Stimulated activated CD4-positive, alpha-beta T cell treated with anti-CD3 and anti-CD28 coated beads, Interleukin-12 subunit alpha, Interleukin-12 subunit beta, amount 100 ng/mL, for 48 hours (primary cell): ENCODE data around the gene BLVRA.

ENCODE experiments used
- DNase-seq, 3 donors: peaks; one replicate each; pipeline ENCODE4 v3.0.0-alpha.2; 2020; ENCODE audit warnings: low read depth in 2 of 3, low spot score in 1 of 3

The BLVRA gene

GRCh38 chr7:43749383-43749940 lies 9.0 kb upstream of the BLVRA start:
- no peak for DNase-seq

GRCh38 chr7:43750016-43750887 lies 8.2 kb upstream of the BLVRA start:
- no peak for DNase-seq

DNA sequence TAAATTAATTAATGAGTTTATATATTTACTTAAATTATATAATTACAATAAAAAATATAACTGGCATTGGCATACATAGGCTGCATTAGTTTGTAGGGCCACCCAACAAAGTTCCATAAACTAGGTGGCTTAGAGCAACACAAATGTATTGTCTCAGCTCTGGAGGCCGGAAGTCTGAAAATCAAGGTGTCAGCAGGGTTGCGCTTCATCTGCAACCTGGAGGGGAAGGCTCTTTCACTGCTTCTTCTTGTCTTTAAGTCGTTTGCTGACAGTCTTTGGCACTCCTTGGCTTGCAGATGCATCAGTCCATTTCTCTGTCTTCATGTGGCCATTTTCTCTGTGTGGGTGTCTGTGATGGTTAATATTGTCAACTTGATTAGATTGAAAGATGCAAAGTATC lies 6.1 kb upstream of the BLVRA start:
- no peak for DNase-seq

DNA sequence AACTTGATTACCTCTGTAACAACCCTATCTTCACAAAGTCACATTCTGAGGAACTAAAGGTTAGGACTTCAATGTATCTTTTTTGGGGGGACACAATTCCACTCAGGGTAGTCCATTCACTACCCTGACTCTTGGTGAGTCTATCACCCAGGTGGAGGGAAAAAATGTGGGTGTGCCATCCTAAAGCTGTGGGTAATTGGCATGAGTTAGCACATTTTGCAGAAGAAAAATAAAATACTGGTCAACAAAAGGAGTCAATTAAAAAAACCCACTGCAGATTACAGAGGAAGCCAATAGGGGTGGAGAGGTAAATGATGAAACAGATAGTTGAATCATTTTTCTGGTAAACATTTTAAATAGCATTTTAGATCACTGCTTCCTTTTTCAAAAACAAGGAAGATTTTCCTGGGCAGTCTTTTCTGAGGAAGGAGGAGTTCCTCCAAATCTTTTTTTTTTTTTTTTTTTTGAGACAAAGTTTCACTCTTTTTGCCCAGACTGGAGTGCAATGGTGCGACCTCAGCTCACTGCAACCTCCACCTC lies 5.1 kb upstream of the BLVRA start:
- DNase-seq, result no peak

DNA sequence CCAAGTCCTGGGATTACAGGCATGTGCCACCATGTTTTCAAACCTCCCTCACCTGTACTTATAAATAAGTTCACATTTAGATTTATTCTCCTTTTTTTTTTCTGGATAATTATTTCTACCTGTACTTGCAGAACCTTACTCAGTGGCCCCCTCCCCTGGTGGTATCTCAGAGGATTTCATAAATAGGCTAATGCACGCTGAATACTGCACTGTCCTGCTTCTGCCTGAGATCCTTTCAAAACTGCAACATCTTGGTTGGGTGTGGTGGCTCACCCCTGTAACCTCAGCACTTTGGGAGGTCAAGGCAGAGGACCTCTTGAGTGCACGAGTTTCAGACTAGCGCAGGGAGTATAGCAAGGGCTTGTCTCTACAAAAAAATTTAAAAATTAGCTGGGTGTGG lies 4.6 kb upstream of the BLVRA start:
- DNase-seq, result no peak

DNA sequence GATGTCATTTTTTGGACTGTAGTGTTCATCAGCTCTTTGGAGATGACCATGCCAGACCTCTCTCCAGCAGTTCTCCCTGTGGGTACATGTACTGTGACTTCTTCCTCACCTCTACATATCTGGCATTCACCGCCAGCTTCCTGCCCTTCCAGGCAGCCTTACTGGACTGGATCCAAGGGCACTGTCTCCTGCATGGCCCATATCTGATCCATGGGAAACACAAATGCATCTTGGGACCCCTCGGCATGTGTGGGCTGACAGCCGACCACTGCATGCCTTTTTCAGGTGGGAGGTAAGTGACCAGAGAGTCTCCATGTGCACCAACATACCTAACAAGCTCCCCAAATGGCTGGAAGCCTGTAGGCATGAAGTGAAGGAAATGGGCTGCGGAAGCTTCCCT lies 3.9 kb upstream of the BLVRA start:
- DNase-seq, result no peak

- peak in 1 of 3 donors; percentile 9 for DNase-seq
Measured at GRCh38 chr7:43756368-43757072, 2.0 kb upstream of the BLVRA start.

- no peak for DNase-seq
Measured at GRCh38 chr7:43757073-43757720, 1.3 kb upstream of the BLVRA start.

DNA sequence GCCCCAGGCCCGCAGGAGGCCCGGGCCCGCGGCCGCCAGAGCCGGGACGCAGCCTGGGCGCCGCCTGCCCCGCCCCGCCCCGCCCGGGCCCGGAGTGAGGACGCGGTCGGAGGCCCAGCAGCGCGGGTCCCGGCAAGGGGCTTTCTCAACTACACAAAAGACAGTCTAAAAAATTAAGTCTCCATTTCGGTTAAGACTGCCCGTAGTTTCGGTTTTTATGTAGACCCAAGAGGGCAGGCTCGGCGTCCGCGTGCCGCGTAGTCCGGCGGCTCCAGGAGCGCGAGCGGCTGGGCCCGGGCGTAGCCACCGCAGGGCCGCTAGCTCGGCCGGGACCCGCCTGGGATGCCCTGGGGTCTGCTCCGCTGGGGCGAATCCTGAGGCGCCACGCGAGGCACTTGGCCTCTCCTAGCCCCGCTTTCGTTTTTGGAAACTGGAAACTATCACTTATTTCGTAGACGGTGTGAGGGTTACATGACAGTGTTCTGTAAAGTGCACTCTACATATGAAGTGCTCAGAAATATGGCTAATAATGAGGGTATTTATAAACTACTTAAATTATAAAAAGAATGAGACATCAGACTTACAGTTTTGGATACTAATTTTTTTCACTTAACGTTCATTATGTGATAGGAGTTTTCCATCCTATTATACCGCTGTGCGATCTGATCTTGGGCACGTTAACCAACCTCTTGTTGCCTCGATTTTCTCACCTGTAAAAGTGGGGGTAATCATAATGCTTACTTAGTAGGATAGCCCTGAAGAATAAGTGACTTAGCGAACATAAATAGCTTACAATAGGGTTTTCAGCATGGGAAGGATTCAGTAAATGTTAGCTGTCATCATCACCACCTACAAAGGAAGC lies 573 bp downstream of the BLVRA start:
- DNase-seq, result peak in 1 of 3 donors; percentile 3

DNA sequence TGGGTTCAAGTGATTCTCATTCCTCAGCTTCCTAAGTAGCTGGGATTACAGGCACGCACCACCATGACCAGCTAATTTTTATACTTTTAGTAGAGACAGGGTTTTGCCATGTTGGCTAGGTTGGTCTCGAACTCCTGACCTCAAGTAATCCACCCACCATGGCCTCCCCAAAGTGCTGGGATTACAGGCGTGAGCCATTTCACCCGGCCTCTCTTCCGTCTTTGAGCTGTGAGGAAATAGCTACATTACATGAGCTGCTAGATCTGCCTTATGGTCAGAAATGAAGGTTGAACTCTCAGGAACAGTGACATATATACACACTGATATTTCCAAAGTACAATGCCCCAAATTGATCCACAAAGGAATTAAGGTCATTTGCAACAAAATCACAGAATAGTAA lies 2.4 kb downstream of the BLVRA start:
- DNase-seq, result no peak

DNA sequence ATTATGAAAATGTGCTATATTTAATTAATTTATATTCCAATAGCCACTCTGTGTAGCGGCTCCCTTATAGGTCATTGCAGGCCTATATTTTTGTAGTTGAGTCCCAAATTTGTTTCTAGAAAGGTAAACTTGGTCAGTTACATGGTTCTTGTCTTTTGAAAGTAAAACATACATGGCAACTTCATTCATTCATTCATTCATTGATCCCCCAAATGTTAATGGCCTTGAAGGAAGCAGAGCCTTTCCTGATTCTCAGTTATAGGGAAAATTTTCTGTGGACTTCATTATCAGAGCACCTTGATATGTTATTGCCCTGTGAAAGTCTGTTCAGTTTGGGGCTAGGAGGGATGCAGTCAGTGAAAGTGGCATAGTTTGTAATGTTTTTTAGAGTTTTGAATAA lies 2.9 kb downstream of the BLVRA start:
- DNase-seq, result no peak

GRCh38 chr7:43761938-43762692 lies 3.6 kb downstream of the BLVRA start:
- DNase-seq, result no peak

DNA sequence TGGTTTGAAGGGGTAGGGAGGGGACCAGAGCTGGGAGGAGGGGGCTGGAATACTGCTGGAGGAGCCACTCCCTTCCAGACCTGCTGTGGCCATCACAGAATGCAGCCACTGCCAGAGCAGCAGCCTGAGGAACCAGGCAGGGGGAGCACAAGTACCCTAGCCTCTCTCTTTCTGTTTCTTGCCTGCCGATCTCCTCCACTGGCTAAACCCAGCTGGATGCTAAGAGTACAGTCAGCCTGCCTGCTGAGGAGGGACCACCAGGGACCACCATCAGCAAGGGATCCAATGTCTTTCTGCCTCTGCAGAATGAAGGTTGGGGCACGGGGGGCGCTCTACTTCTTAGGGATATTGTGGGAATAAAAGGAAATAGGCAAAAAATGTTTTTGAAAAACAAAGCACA lies 4.7 kb downstream of the BLVRA start:
- DNase-seq, result no peak

- peak; percentile 12 to 41 (median 34) for DNase-seq
Measured at GRCh38 chr7:43764039-43764761, 5.7 kb downstream of the BLVRA start.

GRCh38 chr7:43764807-43765491 lies 6.5 kb downstream of the BLVRA start:
- DNase-seq, result no peak

- DNase-seq, result no peak
Measured at GRCh38 chr7:43766564-43766963, 8.1 kb downstream of the BLVRA start.

DNA sequence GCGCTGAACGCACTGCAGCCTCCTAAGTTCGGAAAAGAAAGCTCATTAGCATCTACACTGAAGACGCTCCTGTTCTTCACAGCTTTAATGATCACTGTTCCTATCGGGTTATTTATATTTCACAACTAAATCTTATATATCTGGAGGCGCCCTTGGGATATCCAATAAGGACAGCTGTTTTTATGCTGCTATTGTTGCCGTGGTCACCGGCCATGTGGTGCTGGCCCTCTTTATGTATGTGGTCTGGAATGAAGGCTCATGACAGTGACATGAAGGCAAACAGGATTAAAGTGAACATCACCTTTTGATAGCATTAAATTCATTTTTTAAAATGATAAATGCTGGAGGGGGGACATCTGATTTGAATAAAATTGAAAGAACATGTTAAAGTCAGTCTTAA lies 8.8 kb downstream of the BLVRA start:
- no peak for DNase-seq

DNA sequence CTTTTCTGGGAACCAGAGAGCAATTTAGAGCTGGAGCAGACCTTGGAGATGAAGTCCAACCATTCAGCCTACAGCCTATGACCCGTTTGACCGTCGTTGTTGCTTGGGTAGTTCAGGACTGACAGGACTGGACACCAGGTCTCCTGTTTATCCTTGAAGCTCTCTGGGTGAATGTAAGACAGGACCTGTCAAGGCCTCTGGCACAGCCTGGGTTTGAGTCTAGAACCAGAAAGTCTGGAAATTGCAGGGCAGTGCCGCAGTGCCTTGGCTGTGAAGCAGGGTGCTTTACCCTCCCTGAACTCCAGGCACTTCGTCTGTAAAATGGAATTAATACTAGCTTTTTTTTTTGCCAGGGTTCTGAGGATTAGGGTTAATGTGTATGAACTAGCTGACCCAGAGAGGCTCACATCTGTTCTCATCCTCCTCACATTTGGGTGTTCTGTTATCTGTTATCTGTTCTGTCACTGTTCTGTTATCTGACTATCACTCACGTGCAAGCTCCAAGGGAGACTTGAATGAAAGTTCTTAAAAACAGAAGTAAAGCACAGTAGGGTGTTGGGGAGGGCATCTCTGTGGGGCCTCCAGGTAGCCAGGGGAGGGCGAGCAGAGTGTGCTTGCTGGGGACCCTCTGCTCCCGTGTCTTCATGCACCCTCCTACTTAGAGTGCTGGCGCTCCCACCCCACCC lies 9.9 kb downstream of the BLVRA start:
- no peak for DNase-seq
